Transverse colon (tissue), 4 donors: ENCODE data around the gene HIRIP3.

Experiments used
- POLR2AphosphoS5 ChIP-seq, 3 donors: sonication (generic); formaldehyde crosslinking; IDR thresholded peaks; one replicate each; pipeline ENCODE4 v1.6.1; 2016; ENCODE audit warnings: antibody characterized with exemption in 3 of 3
- TF ChIP-seq, protein P1 (sequence below), 5 experiments: fragments of 200-600 bp in 3 of 5; fragments of 450-650 bp in 2 of 5; sonication (generic) in 3 of 5; IDR thresholded peaks; 1 replicate in 2 of 5; 2 replicates in 3 of 5; pipeline ENCODE4 v1.5.1; 2016 to 2017; ENCODE audit warnings: antibody characterized with exemption in 5 of 5, inconsistent platforms in 3 of 5, mild to moderate bottlenecking in 2 of 5, moderate library complexity in 1 of 5

DNA sequence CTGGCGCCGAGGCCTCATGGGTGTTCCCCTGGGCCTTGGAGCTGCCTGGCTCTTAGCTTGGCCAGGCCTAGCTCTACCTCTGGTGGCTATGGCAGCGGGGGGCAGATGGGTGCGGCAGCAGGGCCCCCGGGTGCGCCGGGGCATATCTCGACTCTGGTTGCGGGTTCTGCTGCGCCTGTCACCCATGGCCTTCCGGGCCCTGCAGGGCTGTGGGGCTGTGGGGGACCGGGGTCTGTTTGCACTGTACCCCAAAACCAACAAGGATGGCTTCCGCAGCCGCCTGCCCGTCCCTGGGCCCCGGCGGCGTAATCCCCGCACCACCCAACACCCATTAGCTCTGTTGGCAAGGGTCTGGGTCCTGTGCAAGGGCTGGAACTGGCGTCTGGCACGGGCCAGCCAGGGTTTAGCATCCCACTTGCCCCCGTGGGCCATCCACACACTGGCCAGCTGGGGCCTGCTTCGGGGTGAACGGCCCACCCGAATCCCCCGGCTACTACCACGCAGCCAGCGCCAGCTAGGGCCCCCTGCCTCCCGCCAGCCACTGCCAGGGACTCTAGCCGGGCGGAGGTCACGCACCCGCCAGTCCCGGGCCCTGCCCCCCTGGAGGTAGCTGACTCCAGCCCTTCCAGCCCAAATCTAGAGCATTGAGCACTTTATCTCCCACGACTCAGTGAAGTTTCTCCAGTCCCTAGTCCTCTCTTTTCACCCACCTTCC is 7.9 kb downstream of the HIRIP3 start:
- TF ChIP-seq POLR2AphosphoS5 (IDR thresholded peaks at IDR 0.05), result no peak
- TF ChIP-seq, protein P1, sequence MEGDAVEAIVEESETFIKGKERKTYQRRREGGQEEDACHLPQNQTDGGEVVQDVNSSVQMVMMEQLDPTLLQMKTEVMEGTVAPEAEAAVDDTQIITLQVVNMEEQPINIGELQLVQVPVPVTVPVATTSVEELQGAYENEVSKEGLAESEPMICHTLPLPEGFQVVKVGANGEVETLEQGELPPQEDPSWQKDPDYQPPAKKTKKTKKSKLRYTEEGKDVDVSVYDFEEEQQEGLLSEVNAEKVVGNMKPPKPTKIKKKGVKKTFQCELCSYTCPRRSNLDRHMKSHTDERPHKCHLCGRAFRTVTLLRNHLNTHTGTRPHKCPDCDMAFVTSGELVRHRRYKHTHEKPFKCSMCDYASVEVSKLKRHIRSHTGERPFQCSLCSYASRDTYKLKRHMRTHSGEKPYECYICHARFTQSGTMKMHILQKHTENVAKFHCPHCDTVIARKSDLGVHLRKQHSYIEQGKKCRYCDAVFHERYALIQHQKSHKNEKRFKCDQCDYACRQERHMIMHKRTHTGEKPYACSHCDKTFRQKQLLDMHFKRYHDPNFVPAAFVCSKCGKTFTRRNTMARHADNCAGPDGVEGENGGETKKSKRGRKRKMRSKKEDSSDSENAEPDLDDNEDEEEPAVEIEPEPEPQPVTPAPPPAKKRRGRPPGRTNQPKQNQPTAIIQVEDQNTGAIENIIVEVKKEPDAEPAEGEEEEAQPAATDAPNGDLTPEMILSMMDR (IDR thresholded peaks at IDR 0.05), result no peak
